OCI-LY1 (cell line): Measurements from ENCODE around the gene MRPL58.

Source experiments
- CTCF ChIP-seq: fragments of 200-600 bp; sonication (generic), shearing (Covaris generic); IDR thresholded peaks from 2 replicates; pipeline ENCODE4 v1.5.1; 2017; ENCODE audit warnings: mild to moderate bottlenecking, antibody characterized with exemption, low read length, moderate library complexity, mixed read lengths
- EZH2 ChIP-seq: fragments of 200-600 bp; sonication (generic), shearing (Covaris generic); IDR thresholded peaks from 2 replicates; pipeline ENCODE4 v1.8.0; 2017; ENCODE audit warnings: borderline replicate concordance, mixed run types, mild to moderate bottlenecking, antibody characterized with exemption, low read length, moderate library complexity, mixed read lengths

- TF ChIP-seq EZH2 (no peak), CTCF (peak; percentile 31; the same call in 1 of the 2 replicates)
These were observed 47.2 kb downstream of the MRPL58 start for GRCh38 chr17:75059369-75060345.
